ENCODE data around the gene PNPLA1. TPM values are rescaled to one million over a fixed set of nuclear protein-coding genes. Genes with fewer than 3 reads are reported as not detected.

PNPLA1 gene
- polyA plus RNA-seq, 3 donors: 3.5 to 3.9 (median 3.8) TPM

- no peaks in the 10 kb centered on the region for H4K20me1 ChIP-seq (ENCODE audit: insufficient read depth, low read length)
- intact Hi-C loops (cut with micrococcal nuclease): no loop called here
- H3K4me3 Mint-ChIP-seq: no peak overlapping the region
- H3K4me3 ChIP-seq (replicated peaks in 1 of 3; ENCODE audit: low read depth in 2 of 3, low read length in 3 of 3): no peak overlapping the region
- WGBS (ENCODE audit: insufficient coverage): 100% methylated on average over 2 of the region's 4 CpGs
- no peak for DNase-seq
- no peak for TF ChIP-seq CTCF (IDR thresholded peaks at IDR 0.05)
- H3K4me2 ChIP-seq (replicated peaks; ENCODE audit: extremely low read depth, low read length, poor library complexity, severe bottlenecking): no peak overlapping the region
- H3K79me2 ChIP-seq (ENCODE audit: insufficient read depth, low read length): no peaks in the 10 kb centered on the region
- no peaks in the 10 kb centered on the region for H3K36me3 ChIP-seq (replicated peaks in 1 of 2; ENCODE audit: control insufficient read depth in 1 of 2, insufficient read depth in 2 of 2, low read length in 2 of 2)
- no peaks in the 10 kb centered on the region for H3K9me3 ChIP-seq (replicated peaks in 1 of 2; ENCODE audit: control insufficient read depth in 1 of 2, insufficient read depth in 1 of 2, low read length in 2 of 2)
- H3K4me1 Mint-ChIP-seq: peaks cover 8% of the 10 kb centered on the region
- H2AFZ ChIP-seq (ENCODE audit: insufficient read depth, low read depth, low read length, poor library complexity, severe bottlenecking): no peak overlapping the region
- H3K27ac ChIP-seq (ENCODE audit: low read depth in 1 of 2, low read length in 2 of 2): no peak overlapping the region
- no peaks in the 10 kb centered on the region for H3K36me3 Mint-ChIP-seq
- H3K9ac ChIP-seq (ENCODE audit: insufficient read depth, low read length, poor library complexity, severe bottlenecking): no peak overlapping the region
- H3K27ac Mint-ChIP-seq: no peak overlapping the region
- no peaks in the 10 kb centered on the region for H3K4me1 ChIP-seq (ENCODE audit: control insufficient read depth in 1 of 2, insufficient read depth in 2 of 2, low read length in 2 of 2)
- H3K9me3 Mint-ChIP-seq: peaks cover 0 to 4% (median 0%) of the 10 kb centered on the region in 7 donors
- H3K27me3 Mint-ChIP-seq (ENCODE audit: low read depth in 3 of 3): peaks cover 2 to 5% (median 4%) of the 10 kb centered on the region in 3 donors
- H3K27me3 ChIP-seq (ENCODE audit: control insufficient read depth in 2 of 2, insufficient read depth in 2 of 2, low read length in 2 of 2): no peaks in the 10 kb centered on the region
Observed at GRCh38 chr6:36347621-36348020, 77.8 kb downstream of the PNPLA1 start.

- WGBS (ENCODE audit: insufficient coverage): 73% methylated on average over 4 of the region's 6 CpGs
- no peak for DNase-seq
Observed at GRCh38 chr6:36349240-36349639, 79.4 kb downstream of the PNPLA1 start.

More at GRCh38 chr6:36349240-36349639, 79.4 kb downstream of the PNPLA1 start:
- peaks cover 2 to 7% (median 4%) of the 10 kb centered on the region in 3 donors for H3K27me3 Mint-ChIP-seq (ENCODE audit: low read depth in 3 of 3)
- no peak overlapping the region for H3K4me3 Mint-ChIP-seq
- Histone ChIP-seq H3K27ac (ENCODE audit: low read depth in 1 of 2, low read length in 2 of 2) (no peak overlapping the region), H3K4me2 (replicated peaks; ENCODE audit: extremely low read depth, low read length, poor library complexity, severe bottlenecking) (no peak overlapping the region), H3K27me3 (ENCODE audit: control insufficient read depth in 2 of 2, insufficient read depth in 2 of 2, low read length in 2 of 2) (no peaks in the 10 kb centered on the region), H3K9me3 (replicated peaks in 1 of 2; ENCODE audit: control insufficient read depth in 1 of 2, insufficient read depth in 1 of 2, low read length in 2 of 2) (no peaks in the 10 kb centered on the region), H3K79me2 (ENCODE audit: insufficient read depth, low read length) (no peaks in the 10 kb centered on the region), H2AFZ (ENCODE audit: insufficient read depth, low read depth, low read length, poor library complexity, severe bottlenecking) (no peak overlapping the region), H3K36me3 (replicated peaks in 1 of 2; ENCODE audit: control insufficient read depth in 1 of 2, insufficient read depth in 2 of 2, low read length in 2 of 2) (no peaks in the 10 kb centered on the region), H3K9ac (ENCODE audit: insufficient read depth, low read length, poor library complexity, severe bottlenecking) (no peak overlapping the region), H4K20me1 (ENCODE audit: insufficient read depth, low read length) (no peaks in the 10 kb centered on the region), H3K4me1 (ENCODE audit: control insufficient read depth in 1 of 2, insufficient read depth in 2 of 2, low read length in 2 of 2) (no peaks in the 10 kb centered on the region), H3K4me3 (replicated peaks in 1 of 3; ENCODE audit: low read depth in 2 of 3, low read length in 3 of 3) (no peak overlapping the region)
- intact Hi-C loops (cut with micrococcal nuclease): no loop called here
- H3K27ac Mint-ChIP-seq: no peak overlapping the region
- peaks cover 8% of the 10 kb centered on the region for H3K4me1 Mint-ChIP-seq
- peaks cover 0 to 7% (median 0%) of the 10 kb centered on the region in 7 donors for H3K9me3 Mint-ChIP-seq
- no peak for TF ChIP-seq CTCF (IDR thresholded peaks at IDR 0.05)
- H3K36me3 Mint-ChIP-seq: peaks cover 0 to 1% of the 10 kb centered on the region in 2 donors

All from CD14-positive monocyte (primary cell).